Middle frontal gyrus (tissue), 1 donor: ENCODE data around the gene TNFRSF21.
"Not testable (repeated sequence)": the region's sequence is repeated elsewhere in the genome, so short reads cannot be mapped to it uniquely, and the experiment has no call there.

Experiments used
- DNase-seq: peaks from one replicate; pipeline ENCODE4 v3.0.0-alpha.2; 2015; ENCODE audit warnings: low spot score; ENCODE audit errors: extremely low spot score

Gene TNFRSF21

GRCh38 chr6:47323887-47324286 is 14.2 kb upstream of the TNFRSF21 start:
- no peak for DNase-seq

GRCh38 chr6:47323321-47323720 is 13.6 kb upstream of the TNFRSF21 start:
- no peak for DNase-seq

GRCh38 chr6:47321577-47321976 is 11.9 kb upstream of the TNFRSF21 start:
- no peak for DNase-seq

GRCh38 chr6:47319867-47320266 is 10.2 kb upstream of the TNFRSF21 start:
- no peak for DNase-seq

- DNase-seq, result no peak
Measured at GRCh38 chr6:47319382-47319781, 9.7 kb upstream of the TNFRSF21 start.

GRCh38 chr6:47318236-47318989 is 8.7 kb upstream of the TNFRSF21 start:
- no peak for DNase-seq

- DNase-seq, result not testable (repeated sequence)
Measured at GRCh38 chr6:47315181-47315580, 5.5 kb upstream of the TNFRSF21 start.

GRCh38 chr6:47310131-47310480 is 401 bp upstream of the TNFRSF21 start:
- DNase-seq, result no peak

GRCh38 chr6:47308552-47309290 is 984 bp downstream of the TNFRSF21 start:
- DNase-seq, result no peak

GRCh38 chr6:47308198-47308517 is 1.5 kb downstream of the TNFRSF21 start:
- no peak for DNase-seq

GRCh38 chr6:47307362-47308197 is 2.1 kb downstream of the TNFRSF21 start:
- no peak for DNase-seq

- DNase-seq, result no peak
Measured at GRCh38 chr6:47306887-47307286, 2.8 kb downstream of the TNFRSF21 start.

- no peak for DNase-seq
Measured at GRCh38 chr6:47303861-47304260, 5.8 kb downstream of the TNFRSF21 start.

GRCh38 chr6:47303342-47303741 is 6.4 kb downstream of the TNFRSF21 start:
- no peak for DNase-seq

GRCh38 chr6:47302043-47302442 is 7.7 kb downstream of the TNFRSF21 start:
- no peak for DNase-seq

- DNase-seq, result no peak
Measured at GRCh38 chr6:47301441-47301840, 8.3 kb downstream of the TNFRSF21 start.

- DNase-seq, result no peak
Measured at GRCh38 chr6:47300417-47300816, 9.3 kb downstream of the TNFRSF21 start.

- no peak for DNase-seq
Measured at GRCh38 chr6:47299965-47300364, 9.7 kb downstream of the TNFRSF21 start.

- no peak for DNase-seq
Measured at GRCh38 chr6:47298475-47298874, 11.2 kb downstream of the TNFRSF21 start.

- no peak for DNase-seq
Measured at GRCh38 chr6:47294990-47295389, 14.7 kb downstream of the TNFRSF21 start.

- DNase-seq, result no peak
Measured at GRCh38 chr6:47292944-47293343, 16.8 kb downstream of the TNFRSF21 start.

GRCh38 chr6:47292027-47292426 is 17.7 kb downstream of the TNFRSF21 start:
- DNase-seq, result no peak
